Liver (tissue), 3 donors: Measurements from ENCODE around the gene CCDC6.

Experiments used
- ATF3 ChIP-seq: IDR thresholded peaks from 2 replicates; pipeline ENCODE4 v1.6.1; 2016; ENCODE audit warnings: antibody characterized with exemption
- JUND ChIP-seq, 2 donors: IDR thresholded peaks; 2 replicates each; pipeline ENCODE4 v1.6.1; 2016; ENCODE audit warnings: antibody characterized with exemption in 2 of 2
- RAD21 ChIP-seq, 2 donors: IDR thresholded peaks; 2 replicates each; pipeline ENCODE4 v1.6.1; 2016; ENCODE audit warnings: antibody characterized with exemption in 2 of 2, mild to moderate bottlenecking in 2 of 2
- RXRA ChIP-seq, 2 donors: IDR thresholded peaks; 2 replicates each; pipeline ENCODE4 v1.6.1; 2017 to 2018; ENCODE audit warnings: antibody characterized with exemption in 2 of 2, mild to moderate bottlenecking in 1 of 2
- SP1 ChIP-seq: IDR thresholded peaks from 2 replicates; pipeline ENCODE4 v1.6.1; 2018; ENCODE audit warnings: antibody characterized with exemption, mild to moderate bottlenecking
- TAF1 ChIP-seq: conservative IDR thresholded peaks from 2 replicates; pipeline ENCODE4 v1.6.1; 2016; ENCODE audit warnings: antibody characterized with exemption, mild to moderate bottlenecking
- YY1 ChIP-seq: IDR thresholded peaks from 2 replicates; pipeline ENCODE4 v1.6.1; 2016; ENCODE audit warnings: antibody characterized with exemption, mild to moderate bottlenecking
- ZBTB33 ChIP-seq: IDR thresholded peaks from 2 replicates; pipeline ENCODE4 v1.6.1; 2016; ENCODE audit warnings: antibody characterized with exemption
- TF ChIP-seq, protein P1 (sequence below): fragments of 150-350 bp; IDR thresholded peaks from 2 replicates; pipeline ENCODE4 v1.5.1; 2017; ENCODE audit warnings: improper control_type of control experiment, low read depth, low read length; ENCODE audit not compliant: missing input control
- TF ChIP-seq, protein P2 (sequence below): IDR thresholded peaks from 2 replicates; pipeline ENCODE4 v1.6.1; 2016; ENCODE audit warnings: antibody characterized with exemption
- TF ChIP-seq, protein P3 (sequence below): IDR thresholded peaks from 2 replicates; pipeline ENCODE4 v1.6.1; 2016; ENCODE audit warnings: antibody characterized with exemption, mild to moderate bottlenecking
- donor health status: healthy.
- donor health status: healthy.

DNA sequence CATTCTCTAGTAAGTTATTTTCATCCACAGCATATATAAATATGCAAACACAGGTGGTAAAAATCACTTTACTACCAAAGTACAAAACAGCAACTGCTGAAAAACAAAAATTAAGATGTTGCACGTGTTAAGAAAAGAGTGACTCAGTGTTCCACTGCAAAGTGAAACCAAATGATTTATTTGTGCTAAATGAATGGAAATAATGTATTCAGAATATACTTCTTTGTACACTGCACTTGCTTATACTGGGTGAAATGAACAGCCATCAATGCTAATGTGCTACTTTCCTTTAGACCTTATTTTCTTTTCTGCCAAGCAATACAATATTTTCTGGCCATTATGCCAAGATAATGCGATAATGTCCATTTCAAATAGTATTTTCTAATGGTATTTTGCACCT lies 114.8 kb downstream of the CCDC6 start:
- TF ChIP-seq, protein P1, sequence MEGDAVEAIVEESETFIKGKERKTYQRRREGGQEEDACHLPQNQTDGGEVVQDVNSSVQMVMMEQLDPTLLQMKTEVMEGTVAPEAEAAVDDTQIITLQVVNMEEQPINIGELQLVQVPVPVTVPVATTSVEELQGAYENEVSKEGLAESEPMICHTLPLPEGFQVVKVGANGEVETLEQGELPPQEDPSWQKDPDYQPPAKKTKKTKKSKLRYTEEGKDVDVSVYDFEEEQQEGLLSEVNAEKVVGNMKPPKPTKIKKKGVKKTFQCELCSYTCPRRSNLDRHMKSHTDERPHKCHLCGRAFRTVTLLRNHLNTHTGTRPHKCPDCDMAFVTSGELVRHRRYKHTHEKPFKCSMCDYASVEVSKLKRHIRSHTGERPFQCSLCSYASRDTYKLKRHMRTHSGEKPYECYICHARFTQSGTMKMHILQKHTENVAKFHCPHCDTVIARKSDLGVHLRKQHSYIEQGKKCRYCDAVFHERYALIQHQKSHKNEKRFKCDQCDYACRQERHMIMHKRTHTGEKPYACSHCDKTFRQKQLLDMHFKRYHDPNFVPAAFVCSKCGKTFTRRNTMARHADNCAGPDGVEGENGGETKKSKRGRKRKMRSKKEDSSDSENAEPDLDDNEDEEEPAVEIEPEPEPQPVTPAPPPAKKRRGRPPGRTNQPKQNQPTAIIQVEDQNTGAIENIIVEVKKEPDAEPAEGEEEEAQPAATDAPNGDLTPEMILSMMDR = no peak
- TF ChIP-seq RAD21 (IDR thresholded peaks at IDR 0.05) (no peak), ATF3 (no peak), YY1 (no peak), ZBTB33 (no peak), SP1 (no peak), RXRA (IDR thresholded peaks at IDR 0.05) (no peak), JUND (IDR thresholded peaks at IDR 0.05) (no peak), TAF1 (no peak)
- TF ChIP-seq, protein P2, sequence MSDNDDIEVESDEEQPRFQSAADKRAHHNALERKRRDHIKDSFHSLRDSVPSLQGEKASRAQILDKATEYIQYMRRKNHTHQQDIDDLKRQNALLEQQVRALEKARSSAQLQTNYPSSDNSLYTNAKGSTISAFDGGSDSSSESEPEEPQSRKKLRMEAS = no peak
- TF ChIP-seq, protein P3, sequence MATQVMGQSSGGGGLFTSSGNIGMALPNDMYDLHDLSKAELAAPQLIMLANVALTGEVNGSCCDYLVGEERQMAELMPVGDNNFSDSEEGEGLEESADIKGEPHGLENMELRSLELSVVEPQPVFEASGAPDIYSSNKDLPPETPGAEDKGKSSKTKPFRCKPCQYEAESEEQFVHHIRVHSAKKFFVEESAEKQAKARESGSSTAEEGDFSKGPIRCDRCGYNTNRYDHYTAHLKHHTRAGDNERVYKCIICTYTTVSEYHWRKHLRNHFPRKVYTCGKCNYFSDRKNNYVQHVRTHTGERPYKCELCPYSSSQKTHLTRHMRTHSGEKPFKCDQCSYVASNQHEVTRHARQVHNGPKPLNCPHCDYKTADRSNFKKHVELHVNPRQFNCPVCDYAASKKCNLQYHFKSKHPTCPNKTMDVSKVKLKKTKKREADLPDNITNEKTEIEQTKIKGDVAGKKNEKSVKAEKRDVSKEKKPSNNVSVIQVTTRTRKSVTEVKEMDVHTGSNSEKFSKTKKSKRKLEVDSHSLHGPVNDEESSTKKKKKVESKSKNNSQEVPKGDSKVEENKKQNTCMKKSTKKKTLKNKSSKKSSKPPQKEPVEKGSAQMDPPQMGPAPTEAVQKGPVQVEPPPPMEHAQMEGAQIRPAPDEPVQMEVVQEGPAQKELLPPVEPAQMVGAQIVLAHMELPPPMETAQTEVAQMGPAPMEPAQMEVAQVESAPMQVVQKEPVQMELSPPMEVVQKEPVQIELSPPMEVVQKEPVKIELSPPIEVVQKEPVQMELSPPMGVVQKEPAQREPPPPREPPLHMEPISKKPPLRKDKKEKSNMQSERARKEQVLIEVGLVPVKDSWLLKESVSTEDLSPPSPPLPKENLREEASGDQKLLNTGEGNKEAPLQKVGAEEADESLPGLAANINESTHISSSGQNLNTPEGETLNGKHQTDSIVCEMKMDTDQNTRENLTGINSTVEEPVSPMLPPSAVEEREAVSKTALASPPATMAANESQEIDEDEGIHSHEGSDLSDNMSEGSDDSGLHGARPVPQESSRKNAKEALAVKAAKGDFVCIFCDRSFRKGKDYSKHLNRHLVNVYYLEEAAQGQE = no peak
